NCI-H146 treated with DMSO at 0.1 percent for 48 hours (cell line): ENCODE data around the gene MKNK1.

ENCODE experiments used
- DNase-seq: peaks from one replicate; lab custom pipeline; 2025; ENCODE audit not compliant: unreplicated experiment; lab: John Stamatoyannopoulos, UW

MKNK1 gene

GRCh38 chr1:46619656-46620258 lies 15.7 kb upstream of the MKNK1 start:
- no peak for DNase-seq

GRCh38 chr1:46618754-46619415 lies 14.8 kb upstream of the MKNK1 start:
- DNase-seq, result no peak

GRCh38 chr1:46617833-46618232 lies 13.8 kb upstream of the MKNK1 start:
- no peak for DNase-seq

GRCh38 chr1:46617108-46617800 lies 13.2 kb upstream of the MKNK1 start:
- no peak for DNase-seq

GRCh38 chr1:46616277-46617107 lies 12.4 kb upstream of the MKNK1 start, which contains the start of gene MOB3C:
Gene MOB3C, minus strand, starts transcription at chr1:46616811. Its CDS starts 3,490 bp downstream, at chr1:46613321.
- DNase-seq, result no peak

- DNase-seq, result no peak
These were observed 11.7 kb upstream of the MKNK1 start for GRCh38 chr1:46615735-46616134.

GRCh38 chr1:46615088-46615487 lies 11.0 kb upstream of the MKNK1 start:
- no peak for DNase-seq

GRCh38 chr1:46614604-46614984 lies 10.5 kb upstream of the MKNK1 start:
- DNase-seq, result no peak

- no peak for DNase-seq
These were observed 9.9 kb upstream of the MKNK1 start for GRCh38 chr1:46613661-46614603.

GRCh38 chr1:46612937-46613660 lies 9.0 kb upstream of the MKNK1 start:
- DNase-seq, result no peak

- DNase-seq, result no peak
These were observed 7.7 kb upstream of the MKNK1 start for GRCh38 chr1:46611691-46612221.

GRCh38 chr1:46607345-46608130 lies 3.5 kb upstream of the MKNK1 start:
- DNase-seq, result no peak

GRCh38 chr1:46606255-46606965 lies 2.3 kb upstream of the MKNK1 start:
- no peak for DNase-seq

GRCh38 chr1:46605232-46605631 lies 1.2 kb upstream of the MKNK1 start:
- no peak for DNase-seq

GRCh38 chr1:46603481-46603857 lies 599 bp downstream of the MKNK1 start:
- no peak for DNase-seq

- DNase-seq, result no peak
These were observed 2.6 kb downstream of the MKNK1 start for GRCh38 chr1:46601257-46602007.
